ENCODE results near the gene BMPR2.
A peak's percentile ranks its signal among the peaks of the same experiment; 100 is the strongest.

BMPR2 gene

GRCh38 chr2:202400941-202401340 lies 24.8 kb downstream of the BMPR2 start:
- H3K9me3 Mint-ChIP-seq, result no peaks in the 10 kb centered on the region
- H3K36me3 Mint-ChIP-seq (ENCODE audit: low read depth), result peaks cover 40% of the 10 kb centered on the region
- H3K4me1 Mint-ChIP-seq, result no peaks in the 10 kb centered on the region
- no peak overlapping the region for H3K27ac Mint-ChIP-seq
- H3K27me3 Mint-ChIP-seq (ENCODE audit: low read depth, poor library complexity), result no peaks in the 10 kb centered on the region
- no peak overlapping the region for H3K4me3 Mint-ChIP-seq
- no peak for TF ChIP-seq CTCF (IDR thresholded peaks at IDR 0.05)
- no peak for DNase-seq

GRCh38 chr2:202405798-202406197 lies 29.7 kb downstream of the BMPR2 start:
- Mint-ChIP-seq H3K4me1 (no peaks in the 10 kb centered on the region), H3K36me3 (ENCODE audit: low read depth) (peaks cover 59% of the 10 kb centered on the region), H3K27me3 (ENCODE audit: low read depth, poor library complexity) (no peaks in the 10 kb centered on the region), H3K9me3 (peaks cover 7% of the 10 kb centered on the region), H3K27ac (no peak overlapping the region), H3K4me3 (no peak overlapping the region)
- DNase-seq, result no peak
- no peak for TF ChIP-seq CTCF (IDR thresholded peaks at IDR 0.05)

DNA sequence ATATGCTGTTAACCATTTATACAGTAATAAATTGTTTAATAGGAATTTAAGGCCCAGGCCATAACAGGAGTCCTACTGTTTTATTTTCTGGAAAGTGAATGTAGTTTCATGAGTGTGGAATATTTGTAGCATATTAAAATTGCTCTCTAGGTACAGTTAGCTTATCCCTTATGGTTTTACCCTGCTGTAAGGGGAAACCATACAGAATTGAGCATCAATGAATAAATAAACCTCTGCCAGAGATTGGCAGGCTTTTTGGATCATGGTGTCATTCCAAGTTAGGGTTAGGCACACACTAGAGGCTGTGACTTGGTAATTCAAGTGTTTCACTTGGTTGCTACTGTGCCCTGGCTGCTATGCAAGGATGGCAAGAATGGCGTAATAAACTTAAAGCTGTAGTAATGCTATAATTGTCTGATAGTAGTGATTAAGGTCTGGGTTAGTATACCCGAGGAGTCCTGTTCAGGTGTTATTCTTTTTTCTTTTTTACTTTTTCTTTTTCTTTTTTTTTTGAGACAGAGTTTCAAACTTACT lies 30.4 kb downstream of the BMPR2 start:
- TF ChIP-seq CTCF (IDR thresholded peaks at IDR 0.05), result no peak
- Mint-ChIP-seq H3K27me3 (ENCODE audit: low read depth, poor library complexity) (no peaks in the 10 kb centered on the region), H3K36me3 (ENCODE audit: low read depth) (peaks cover 63% of the 10 kb centered on the region), H3K4me1 (no peaks in the 10 kb centered on the region), H3K9me3 (peaks cover 12% of the 10 kb centered on the region), H3K4me3 (no peak overlapping the region), H3K27ac (no peak overlapping the region)
- DNase-seq, result no peak

DNA sequence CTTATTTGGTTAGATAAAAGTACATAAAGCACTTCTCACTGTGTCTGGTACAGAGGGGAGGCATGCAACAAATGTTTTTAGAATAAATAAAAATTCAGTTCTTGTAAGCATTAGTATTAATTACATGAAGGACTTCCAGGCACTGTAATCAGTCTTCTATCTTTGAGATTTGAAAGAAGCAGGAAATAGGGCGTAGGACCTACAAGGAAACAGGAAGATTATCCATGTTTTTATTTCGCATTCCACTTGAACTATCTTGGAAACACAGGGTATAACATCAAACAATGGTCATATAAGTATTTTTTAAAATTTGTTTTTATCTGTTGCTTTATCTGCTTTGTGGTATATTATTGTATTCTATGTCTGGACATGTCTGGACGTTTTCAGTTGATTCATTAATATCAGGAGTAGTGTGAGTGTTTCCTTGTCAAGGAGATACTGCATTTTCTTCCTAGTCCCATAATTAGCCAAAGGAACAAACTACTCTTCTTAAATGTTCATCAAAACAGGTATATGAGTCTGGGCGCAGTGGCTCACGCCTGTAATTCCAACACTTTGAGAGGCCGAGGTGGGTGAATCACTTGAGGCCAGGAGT lies 32.5 kb downstream of the BMPR2 start:
- H3K27ac Mint-ChIP-seq, result peak overlapping the region; percentile 52

GRCh38 chr2:202410092-202410491 lies 34.0 kb downstream of the BMPR2 start:
- no peak overlapping the region for H3K4me3 Mint-ChIP-seq
- H3K27ac Mint-ChIP-seq, result no peak overlapping the region
- peaks cover 77% of the 10 kb centered on the region for H3K36me3 Mint-ChIP-seq (ENCODE audit: low read depth)
- H3K9me3 Mint-ChIP-seq, result peaks cover 26% of the 10 kb centered on the region
- DNase-seq, result no peak
- H3K27me3 Mint-ChIP-seq (ENCODE audit: low read depth, poor library complexity), result no peaks in the 10 kb centered on the region
- no peak for TF ChIP-seq CTCF (IDR thresholded peaks at IDR 0.05)
- no peaks in the 10 kb centered on the region for H3K4me1 Mint-ChIP-seq

More for the DNA sequence above, 32.5 kb downstream of the BMPR2 start:
- Mint-ChIP-seq H3K4me3 (no peak overlapping the region), H3K27me3 (ENCODE audit: low read depth, poor library complexity) (no peaks in the 10 kb centered on the region), H3K9me3 (peaks cover 22% of the 10 kb centered on the region), H3K36me3 (ENCODE audit: low read depth) (peaks cover 73% of the 10 kb centered on the region), H3K4me1 (no peaks in the 10 kb centered on the region)
- TF ChIP-seq CTCF (IDR thresholded peaks at IDR 0.05), result no peak
- no peak for DNase-seq

- H3K27me3 Mint-ChIP-seq (ENCODE audit: low read depth, poor library complexity), result peaks cover 4% of the 10 kb centered on the region
- no peak overlapping the region for H3K27ac Mint-ChIP-seq
- no peak for TF ChIP-seq CTCF (IDR thresholded peaks at IDR 0.05)
- DNase-seq, result no peak
- H3K4me1 Mint-ChIP-seq, result no peaks in the 10 kb centered on the region
- H3K36me3 Mint-ChIP-seq (ENCODE audit: low read depth), result peaks cover 78% of the 10 kb centered on the region
- peaks cover 33% of the 10 kb centered on the region for H3K9me3 Mint-ChIP-seq
- no peak overlapping the region for H3K4me3 Mint-ChIP-seq
Measured at GRCh38 chr2:202411097-202411496, 35.0 kb downstream of the BMPR2 start.
